ENCODE results near the gene C17orf114.

C17orf114 gene

DNA sequence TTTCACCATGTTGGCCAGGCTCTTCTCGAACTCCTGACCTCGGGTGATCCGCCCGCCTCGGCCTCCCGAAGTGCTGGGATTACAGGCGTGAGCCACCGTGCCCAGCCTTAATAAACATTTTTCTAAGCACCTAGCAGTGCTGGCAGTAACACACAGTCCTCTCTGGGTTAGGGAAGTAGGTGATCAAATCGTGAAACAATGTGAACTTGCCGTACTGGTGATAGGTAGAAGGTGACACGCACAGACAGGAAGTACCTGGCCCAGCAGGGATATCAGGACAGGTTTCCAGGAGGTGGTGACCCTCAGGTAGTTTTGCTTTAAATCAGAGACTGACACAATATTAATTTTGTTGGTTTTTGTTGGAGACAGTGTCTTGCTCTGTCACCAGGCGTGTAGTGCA is 9.3 kb upstream of the C17orf114 start:
- Histone ChIP-seq H3K4me1 (ENCODE audit: control insufficient read depth in 1 of 2, insufficient read depth in 1 of 2, low read depth in 1 of 2, low read length in 1 of 2) (peaks cover 5 to 8% of the 10 kb centered on the region in 2 experiments), H3K27me3 (peaks cover 72% of the 10 kb centered on the region), H3K36me3 (no peaks in the 10 kb centered on the region), H3K9me3 (no peaks in the 10 kb centered on the region), H3K27ac (no peak overlapping the region), H3K4me3 (ENCODE audit: low read depth in 1 of 2, low read length in 1 of 2) (no peak overlapping the region)
- no peak for TF ChIP-seq CTCF (IDR thresholded peaks at IDR 0.05)

DNA sequence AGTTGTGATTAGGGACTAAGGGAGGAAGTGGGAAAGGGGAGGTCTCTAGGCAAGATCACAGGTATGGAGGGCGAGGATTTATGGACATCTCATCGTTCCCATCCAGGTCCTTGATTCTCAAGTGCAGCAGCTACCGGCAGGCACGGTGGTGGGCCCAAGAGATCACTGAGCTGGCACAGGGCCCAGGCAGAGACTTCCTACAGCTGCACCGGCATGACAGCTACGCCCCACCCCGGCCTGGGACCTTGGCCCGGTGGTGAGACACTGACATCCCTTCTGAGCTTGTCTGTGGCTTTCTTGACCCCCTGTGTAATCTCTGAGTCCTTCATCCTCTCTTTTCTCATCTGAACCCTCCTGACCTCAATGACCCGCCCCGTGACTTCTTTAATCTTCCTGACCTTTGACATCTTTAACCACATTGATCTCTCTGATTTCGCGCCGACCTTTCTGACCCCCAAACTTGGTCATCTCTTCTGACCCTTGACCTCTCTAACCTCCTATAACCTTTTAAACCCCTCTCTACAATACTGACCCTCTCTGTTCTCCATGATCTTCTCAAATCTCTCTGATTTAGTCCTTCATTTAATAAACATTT is 8.7 kb upstream of the C17orf114 start:
- TF ChIP-seq CTCF (IDR thresholded peaks at IDR 0.05): no peak
- Histone ChIP-seq H3K4me3 (ENCODE audit: low read depth in 1 of 2, low read length in 1 of 2) (no peak overlapping the region), H3K27ac (no peak overlapping the region), H3K9me3 (no peaks in the 10 kb centered on the region), H3K27me3 (peaks cover 77% of the 10 kb centered on the region), H3K36me3 (no peaks in the 10 kb centered on the region), H3K4me1 (ENCODE audit: control insufficient read depth in 1 of 2, insufficient read depth in 1 of 2, low read depth in 1 of 2, low read length in 1 of 2) (peaks cover 9 to 10% of the 10 kb centered on the region in 2 experiments)

DNA sequence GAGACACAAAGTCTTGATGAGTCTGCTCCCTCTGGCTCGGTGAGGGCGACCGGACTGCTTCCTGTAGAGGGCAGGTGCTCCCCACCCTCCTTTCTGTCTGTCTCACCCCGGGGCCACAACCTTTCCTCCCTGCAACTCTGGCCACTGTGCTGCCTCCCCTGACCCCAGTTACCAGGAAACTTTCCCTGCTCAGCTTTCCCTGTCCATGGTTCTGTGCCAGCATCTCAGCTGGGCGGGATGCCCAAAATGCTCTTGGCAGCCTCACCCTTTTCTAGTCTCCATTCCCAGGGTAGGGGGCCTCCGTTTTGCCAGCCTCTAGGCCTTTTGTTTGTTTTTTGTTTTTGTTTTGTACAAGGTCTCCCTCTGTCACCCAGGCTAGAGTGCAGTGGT is 6.2 kb upstream of the C17orf114 start:
- Histone ChIP-seq H3K4me3 (ENCODE audit: low read depth in 1 of 2, low read length in 1 of 2) (no peak overlapping the region), H3K9me3 (no peaks in the 10 kb centered on the region), H3K27ac (no peak overlapping the region), H3K4me1 (ENCODE audit: control insufficient read depth in 1 of 2, insufficient read depth in 1 of 2, low read depth in 1 of 2, low read length in 1 of 2) (peaks cover 9 to 10% of the 10 kb centered on the region in 2 experiments), H3K36me3 (no peaks in the 10 kb centered on the region), H3K27me3 (peaks cover 87% of the 10 kb centered on the region)
- TF ChIP-seq CTCF (IDR thresholded peaks at IDR 0.05): no peak

GRCh38 chr17:4807605-4808377 is 5.7 kb upstream of the C17orf114 start:
- Histone ChIP-seq H3K27ac (no peak overlapping the region), H3K27me3 (peaks cover 86% of the 10 kb centered on the region), H3K9me3 (no peaks in the 10 kb centered on the region), H3K4me3 (ENCODE audit: low read depth in 1 of 2, low read length in 1 of 2) (peak overlapping the region; percentile 60 to 84), H3K4me1 (ENCODE audit: control insufficient read depth in 1 of 2, insufficient read depth in 1 of 2, low read depth in 1 of 2, low read length in 1 of 2) (peaks cover 9 to 10% of the 10 kb centered on the region in 2 experiments), H3K36me3 (no peaks in the 10 kb centered on the region)
- no peak for TF ChIP-seq CTCF (IDR thresholded peaks at IDR 0.05)

- TF ChIP-seq CTCF (IDR thresholded peaks at IDR 0.05): peak; percentile 37
- Histone ChIP-seq H3K27me3 (peaks cover 86% of the 10 kb centered on the region), H3K36me3 (no peaks in the 10 kb centered on the region), H3K4me3 (ENCODE audit: low read depth in 1 of 2, low read length in 1 of 2) (peak within 1 kb of the TSS; percentile 60 to 84), H3K27ac (peak within 1 kb of the TSS; percentile 31), H3K4me1 (ENCODE audit: control insufficient read depth in 1 of 2, insufficient read depth in 1 of 2, low read depth in 1 of 2, low read length in 1 of 2) (peaks cover 9 to 10% of the 10 kb centered on the region in 2 experiments), H3K9me3 (no peaks in the 10 kb centered on the region)
These were observed 4.9 kb upstream of the C17orf114 start, which contains the start of gene PLD2 for GRCh38 chr17:4806777-4807604. TSS of gene PLD2 (plus strand) at chr17:4807152. CDS start at chr17:4807773, 621 bp downstream.
